ENCODE measurements around the gene EDDM3A. TPM values are rescaled to one million over a fixed set of nuclear protein-coding genes. Genes with fewer than 3 reads are reported as not detected.

The EDDM3A gene
- total RNA-seq, 1 donor from 2014 or later = not detected

DNA sequence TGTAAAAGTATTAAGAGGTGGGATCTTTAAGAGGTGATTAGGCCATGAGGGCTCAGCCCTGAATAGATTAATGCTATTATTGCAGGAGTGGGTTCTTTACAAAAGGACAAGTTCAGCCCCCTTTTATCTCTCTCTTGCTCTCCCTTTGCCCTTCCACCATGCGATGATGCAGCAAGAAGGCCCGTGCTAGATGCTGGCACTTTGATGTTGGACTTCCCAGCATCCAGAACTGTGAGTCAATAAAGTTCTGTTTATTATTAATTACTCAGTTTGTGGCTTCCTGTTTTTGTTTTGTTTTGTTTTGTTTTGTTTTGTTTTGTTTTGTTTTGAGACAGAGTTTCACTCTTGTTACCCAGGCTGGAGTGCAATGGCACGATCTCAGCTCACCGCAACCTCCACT is 46.9 kb downstream of the EDDM3A start:
- Mint-ChIP-seq H3K27ac (ENCODE audit: unreplicated experiment) (no peak overlapping the region), H3K4me1 (peaks cover 21% of the 10 kb centered on the region), H3K36me3 (ENCODE audit: low read depth) (no peaks in the 10 kb centered on the region), H3K27me3 (ENCODE audit: low read depth) (no peaks in the 10 kb centered on the region), H3K4me3 (no peak overlapping the region), H3K9me3 (peaks cover 2% of the 10 kb centered on the region)
- DNase-seq (ENCODE audit: low read depth, low spot score) = no peak
- TF ChIP-seq, protein P1, sequence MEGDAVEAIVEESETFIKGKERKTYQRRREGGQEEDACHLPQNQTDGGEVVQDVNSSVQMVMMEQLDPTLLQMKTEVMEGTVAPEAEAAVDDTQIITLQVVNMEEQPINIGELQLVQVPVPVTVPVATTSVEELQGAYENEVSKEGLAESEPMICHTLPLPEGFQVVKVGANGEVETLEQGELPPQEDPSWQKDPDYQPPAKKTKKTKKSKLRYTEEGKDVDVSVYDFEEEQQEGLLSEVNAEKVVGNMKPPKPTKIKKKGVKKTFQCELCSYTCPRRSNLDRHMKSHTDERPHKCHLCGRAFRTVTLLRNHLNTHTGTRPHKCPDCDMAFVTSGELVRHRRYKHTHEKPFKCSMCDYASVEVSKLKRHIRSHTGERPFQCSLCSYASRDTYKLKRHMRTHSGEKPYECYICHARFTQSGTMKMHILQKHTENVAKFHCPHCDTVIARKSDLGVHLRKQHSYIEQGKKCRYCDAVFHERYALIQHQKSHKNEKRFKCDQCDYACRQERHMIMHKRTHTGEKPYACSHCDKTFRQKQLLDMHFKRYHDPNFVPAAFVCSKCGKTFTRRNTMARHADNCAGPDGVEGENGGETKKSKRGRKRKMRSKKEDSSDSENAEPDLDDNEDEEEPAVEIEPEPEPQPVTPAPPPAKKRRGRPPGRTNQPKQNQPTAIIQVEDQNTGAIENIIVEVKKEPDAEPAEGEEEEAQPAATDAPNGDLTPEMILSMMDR (conservative IDR thresholded peaks at IDR 0.05) = no peak

DNA sequence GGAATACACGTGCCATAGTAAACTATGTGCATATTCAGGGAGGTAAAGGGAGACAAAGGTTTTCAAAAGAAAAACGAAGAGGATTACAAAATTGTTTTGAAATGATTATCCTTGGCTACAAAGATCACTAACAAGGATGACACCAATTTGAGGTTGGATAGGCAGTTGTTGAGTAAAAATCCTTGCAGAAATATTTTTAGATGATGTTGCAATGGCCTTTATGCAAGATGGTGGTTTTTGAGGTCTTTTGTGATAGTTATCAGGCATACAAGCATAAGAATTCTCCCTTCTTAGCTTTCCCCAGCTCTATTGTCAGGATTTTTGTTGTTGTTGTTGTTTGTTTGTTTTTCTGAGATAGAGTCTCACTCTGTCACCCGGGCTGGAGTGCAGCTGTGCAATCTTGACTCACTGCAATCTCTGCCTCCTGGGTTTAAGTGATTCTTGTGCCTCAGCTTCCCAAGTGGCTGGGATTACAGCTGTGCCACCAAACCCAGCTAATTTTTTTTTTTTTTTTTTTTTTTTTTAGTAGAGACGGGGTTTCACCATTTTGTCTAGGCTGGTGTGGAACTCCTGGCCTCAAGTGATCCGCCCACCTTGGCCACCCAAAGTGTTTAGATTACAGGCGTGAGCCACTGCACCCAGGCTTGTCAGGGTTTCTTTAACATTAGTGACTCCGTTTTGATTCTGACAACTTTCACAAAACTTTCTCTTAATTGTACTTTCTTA is 49.1 kb downstream of the EDDM3A start:
- Mint-ChIP-seq H3K27me3 (ENCODE audit: low read depth) (no peaks in the 10 kb centered on the region), H3K4me1 (peaks cover 38% of the 10 kb centered on the region), H3K4me3 (no peak overlapping the region), H3K27ac (ENCODE audit: unreplicated experiment) (no peak overlapping the region), H3K36me3 (ENCODE audit: low read depth) (no peaks in the 10 kb centered on the region), H3K9me3 (no peaks in the 10 kb centered on the region)
- no peak for DNase-seq (ENCODE audit: low read depth, low spot score)
- TF ChIP-seq, protein P1 (conservative IDR thresholded peaks at IDR 0.05) = no peak

DNA sequence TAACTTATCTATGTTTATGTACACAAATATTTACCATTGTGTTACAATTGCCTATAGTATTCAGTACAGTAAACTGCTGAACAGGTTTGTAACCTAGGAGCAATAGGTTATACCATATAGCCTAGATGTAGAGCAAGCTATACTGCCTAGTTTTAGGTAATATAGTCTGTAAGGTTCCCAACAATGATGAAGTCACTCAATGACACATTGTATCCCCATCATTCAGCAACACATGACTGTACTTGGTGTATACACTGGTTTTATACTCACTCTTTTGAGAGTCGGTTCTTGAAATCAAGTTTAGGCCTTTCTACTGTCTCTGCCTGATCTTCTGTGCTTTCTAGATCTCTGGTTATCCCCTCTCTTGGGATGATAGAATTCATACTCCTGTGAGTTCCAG is 51.5 kb downstream of the EDDM3A start:
- peaks cover 56% of the 10 kb centered on the region for H3K4me1 Mint-ChIP-seq
- H3K27ac Mint-ChIP-seq (ENCODE audit: unreplicated experiment) = no peak overlapping the region
- no peak for DNase-seq (ENCODE audit: low read depth, low spot score)
- H3K9me3 Mint-ChIP-seq = no peaks in the 10 kb centered on the region
- no peaks in the 10 kb centered on the region for H3K36me3 Mint-ChIP-seq (ENCODE audit: low read depth)
- H3K27me3 Mint-ChIP-seq (ENCODE audit: low read depth) = no peaks in the 10 kb centered on the region
- TF ChIP-seq, protein P1 (conservative IDR thresholded peaks at IDR 0.05) = no peak
- no peak overlapping the region for H3K4me3 Mint-ChIP-seq

Other genes with a start within 250 kb of the EDDM3A start
- 0.52 and 1.2 TPM in 2 replicates for gene RNASE10, start 240.3 kb upstream of the EDDM3A start, total RNA-seq
- gene RNASE9, start 184.8 kb upstream of the EDDM3A start, total RNA-seq = not detected in 2 replicates
- gene RNASE11, start 157.9 kb upstream of the EDDM3A start, total RNA-seq = not detected in 2 replicates
- not detected in 2 replicates for gene RNASE12, start 154.5 kb upstream of the EDDM3A start, total RNA-seq
- not detected in 2 replicates for gene OR6S1, start 104.2 kb upstream of the EDDM3A start, total RNA-seq
- gene RNASE4, start 61.3 kb upstream of the EDDM3A start, total RNA-seq = 2.6 TPM in 2 replicates
- 2.3 and 3.3 TPM in 2 replicates for gene ANG, start 57.1 kb upstream of the EDDM3A start, total RNA-seq
- not detected in 2 replicates for gene EDDM3B, start 22.5 kb downstream of the EDDM3A start, total RNA-seq
- gene RNASE6, start 35.4 kb downstream of the EDDM3A start, total RNA-seq = 0.23 TPM in 1 of 2 replicates, not detected in the other
- gene RNASE1, start 57.0 kb downstream of the EDDM3A start, total RNA-seq = 6.4 and 9.7 TPM in 2 replicates
- not detected in 2 replicates for gene RNASE3, start 145.5 kb downstream of the EDDM3A start, total RNA-seq
- not detected in 2 replicates for gene RNASE2, start 209.6 kb downstream of the EDDM3A start, total RNA-seq
- 86.5 and 88.8 TPM in 2 replicates for gene METTL17, start 244.1 kb downstream of the EDDM3A start, total RNA-seq